CD1c-positive myeloid dendritic cell (primary cell): ENCODE data around the gene ATP8A1.

Experiments used
- DNase-seq: peaks from one replicate; pipeline ENCODE4 v3.0.0-alpha.2; 2016; ENCODE audit errors: extremely low spot score

Gene ATP8A1

DNA sequence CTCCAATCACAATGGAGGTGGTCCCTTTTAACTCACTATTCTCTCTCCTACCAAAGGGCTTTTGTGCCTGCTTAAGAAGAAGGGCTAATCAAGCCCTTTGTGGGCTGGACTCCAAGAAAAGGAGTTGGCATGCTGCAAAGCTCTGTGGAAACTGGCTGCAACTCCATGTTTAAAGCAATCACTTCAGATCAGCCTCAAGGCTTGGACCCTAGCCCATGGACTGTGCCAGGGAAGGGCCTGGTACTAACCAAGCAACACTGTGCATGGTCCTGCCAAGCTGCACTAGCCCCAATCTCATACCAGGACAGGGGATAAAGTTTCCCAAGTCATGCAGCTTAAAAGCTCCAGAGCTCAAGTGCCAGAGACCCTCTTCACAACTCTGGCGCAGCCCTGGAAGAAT, 86.7 kb downstream of the ATP8A1 start:
- DNase-seq = no peak

DNA sequence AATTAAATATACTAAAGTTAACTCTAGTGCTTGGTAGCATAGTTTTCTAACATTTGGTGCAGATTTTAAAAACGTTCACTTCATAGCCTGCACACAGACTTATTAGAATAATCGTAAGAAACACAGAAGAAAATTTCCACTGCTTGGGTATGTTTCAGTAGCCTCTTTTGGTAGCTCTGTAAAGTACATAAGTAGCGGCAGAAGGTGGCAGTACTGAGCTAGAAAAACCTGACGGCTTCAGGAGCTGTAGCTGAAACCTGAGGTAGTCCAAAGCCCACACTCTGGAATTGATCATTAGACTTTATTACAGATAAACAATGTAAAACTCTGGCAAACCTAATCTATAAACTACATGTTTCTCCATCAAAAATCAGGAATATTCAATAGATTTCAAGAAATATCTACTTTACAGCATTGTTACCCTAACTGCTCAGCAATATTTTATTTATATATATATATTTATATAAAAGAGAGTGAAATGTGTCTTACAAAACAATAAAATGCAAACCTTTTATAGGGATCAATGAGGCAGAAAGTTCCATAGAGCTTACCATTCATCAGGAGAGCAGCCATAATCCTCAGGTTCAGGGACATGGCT, 88.2 kb downstream of the ATP8A1 start:
- DNase-seq = peak; percentile 70

DNA sequence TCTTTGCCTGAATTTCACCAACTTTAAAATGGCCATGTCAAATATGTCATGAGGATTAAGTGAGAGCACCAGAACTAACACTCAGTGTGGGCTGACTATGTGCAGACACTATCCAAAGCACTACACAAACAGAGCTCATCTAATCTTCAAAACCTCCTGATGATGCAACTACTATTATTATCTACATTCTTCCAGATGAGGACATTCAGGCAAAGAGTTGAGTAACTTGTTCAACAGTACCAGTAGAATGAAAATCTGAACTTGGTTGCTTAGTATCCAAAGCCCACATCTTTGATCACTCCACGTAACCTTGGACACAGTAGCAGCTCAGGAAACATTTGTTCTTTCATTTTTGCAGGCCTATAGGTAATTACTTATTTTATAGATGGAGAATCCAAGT, 90.1 kb downstream of the ATP8A1 start:
- no peak for DNase-seq

DNA sequence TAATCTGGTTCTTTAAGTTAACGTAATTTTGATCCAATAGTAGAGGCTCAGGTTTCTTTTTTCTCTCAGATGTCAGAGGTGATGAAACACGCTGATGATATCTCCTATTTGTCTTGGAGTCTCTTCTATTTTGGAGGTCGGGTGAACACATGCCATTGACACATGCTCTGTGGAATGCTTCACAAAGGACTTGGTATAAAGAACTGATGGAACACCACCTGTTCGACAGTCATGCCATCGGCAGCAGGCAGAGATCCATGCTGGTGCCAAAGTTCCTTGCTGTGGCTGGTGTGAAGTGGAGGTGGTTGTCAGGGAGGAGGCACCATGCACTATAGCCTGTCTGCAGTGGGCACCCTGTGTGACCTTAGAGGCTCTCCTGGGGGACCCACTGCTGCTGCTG, 94.9 kb downstream of the ATP8A1 start:
- no peak for DNase-seq

DNA sequence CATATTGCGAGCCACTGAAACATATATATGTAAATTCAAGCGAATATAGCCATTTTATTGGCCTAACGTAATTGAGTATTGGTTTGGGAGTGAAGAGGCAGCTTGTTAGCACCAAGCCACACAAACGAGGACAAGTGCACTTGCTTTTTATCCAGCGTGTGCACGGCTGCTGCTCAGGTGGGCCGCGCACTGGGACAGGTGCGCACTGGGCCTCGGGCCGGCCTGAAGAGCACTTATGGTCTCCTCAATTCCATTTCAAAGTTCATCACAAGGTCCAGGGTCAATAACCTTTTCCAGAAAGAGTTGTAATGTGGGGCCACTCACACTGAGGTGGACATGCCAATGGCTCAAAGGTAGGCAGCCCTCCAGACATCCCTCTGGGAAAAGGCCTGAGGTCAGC, 95.9 kb downstream of the ATP8A1 start:
- no peak for DNase-seq

DNA sequence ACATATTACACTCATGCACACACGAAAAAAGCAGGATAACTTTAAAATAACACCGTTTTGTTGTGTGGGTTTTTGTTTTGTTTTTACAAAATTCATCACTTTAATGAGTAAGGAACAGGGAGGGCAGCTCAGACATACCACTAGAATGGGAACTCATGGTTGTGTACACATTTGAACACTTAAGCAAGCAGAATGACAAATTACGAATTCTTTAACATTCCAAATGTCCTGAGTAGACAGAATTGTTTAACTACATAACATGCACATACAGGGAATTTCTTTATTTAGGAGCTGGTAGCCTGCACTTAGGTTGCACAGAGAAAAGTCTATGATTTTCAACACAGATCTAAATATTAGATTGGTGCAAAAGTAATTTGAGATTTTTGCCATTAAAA, 96.4 kb downstream of the ATP8A1 start:
- no peak for DNase-seq

DNA sequence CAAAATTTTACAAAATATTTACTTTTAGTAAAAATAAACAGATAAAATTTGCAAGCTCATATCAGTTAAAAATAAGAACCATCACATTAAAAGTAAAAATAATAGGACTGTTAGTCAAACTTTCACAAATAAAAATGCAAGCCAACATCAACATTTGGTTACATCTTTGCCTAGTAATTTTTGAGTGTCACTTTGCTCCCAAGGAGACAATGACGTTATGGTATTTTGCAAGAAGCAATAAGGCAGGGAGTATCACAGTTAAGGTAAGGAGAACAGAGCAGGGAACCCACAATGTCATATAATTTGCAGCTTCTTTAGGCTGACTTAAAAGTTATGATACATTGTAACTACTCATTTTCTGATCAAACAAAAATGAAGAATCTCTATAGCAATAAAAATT, 98.7 kb downstream of the ATP8A1 start:
- no peak for DNase-seq

DNA sequence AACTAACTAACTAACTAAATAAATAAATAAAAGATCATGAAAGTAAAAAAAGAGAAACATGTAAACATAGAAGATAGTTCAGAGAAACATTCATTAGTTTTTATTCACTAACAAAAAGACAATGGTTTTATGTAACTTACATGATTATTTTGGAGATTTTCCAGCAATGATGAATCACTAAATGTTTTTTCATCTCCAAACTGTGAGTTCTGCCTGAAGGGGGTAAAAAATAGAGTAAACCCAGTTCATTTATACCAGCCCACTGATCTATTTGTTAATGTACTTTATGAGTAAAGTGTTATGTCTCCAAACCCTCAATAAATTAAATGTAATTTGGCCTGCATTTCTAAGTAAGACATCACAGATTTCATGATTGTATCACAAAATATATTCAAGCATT, 101.1 kb downstream of the ATP8A1 start:
- no peak for DNase-seq

DNA sequence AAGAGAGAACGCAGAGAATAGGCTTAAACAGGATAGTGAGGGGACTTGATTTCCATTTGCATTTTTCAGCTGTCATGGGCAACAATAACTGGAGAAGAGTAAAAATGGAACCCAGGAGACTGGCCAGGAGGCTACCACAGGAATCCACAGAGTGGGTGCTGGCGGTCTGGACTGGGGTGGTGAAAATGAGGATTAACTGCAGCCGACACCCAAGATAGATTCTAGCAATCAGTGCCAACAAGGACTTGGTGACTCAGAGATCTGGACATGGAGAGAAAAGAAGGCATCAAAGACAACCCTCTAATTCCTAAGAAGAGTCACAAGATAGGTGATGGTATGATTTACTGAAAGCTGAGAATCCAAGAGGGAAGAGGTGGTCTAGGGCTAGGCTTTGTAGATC, 102.8 kb downstream of the ATP8A1 start:
- no peak for DNase-seq

DNA sequence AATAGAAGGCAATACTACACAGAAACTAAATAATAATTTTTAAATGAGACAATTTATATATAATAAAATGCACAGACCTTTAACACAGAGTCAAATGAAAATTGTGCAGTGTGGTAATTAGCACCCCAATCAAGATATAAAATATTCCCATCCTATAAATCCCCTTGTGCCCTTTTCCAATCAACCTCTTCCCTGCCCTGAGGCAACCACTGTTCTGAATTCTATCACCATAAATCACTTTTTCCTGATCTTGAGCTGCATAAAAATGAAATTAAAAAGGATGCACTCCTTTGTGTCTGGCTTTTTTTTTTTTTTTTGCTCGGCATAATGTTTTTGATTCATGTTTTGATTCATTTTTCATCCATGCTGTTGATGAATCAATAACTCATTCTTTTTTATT, 107.0 kb downstream of the ATP8A1 start:
- no peak for DNase-seq

DNA sequence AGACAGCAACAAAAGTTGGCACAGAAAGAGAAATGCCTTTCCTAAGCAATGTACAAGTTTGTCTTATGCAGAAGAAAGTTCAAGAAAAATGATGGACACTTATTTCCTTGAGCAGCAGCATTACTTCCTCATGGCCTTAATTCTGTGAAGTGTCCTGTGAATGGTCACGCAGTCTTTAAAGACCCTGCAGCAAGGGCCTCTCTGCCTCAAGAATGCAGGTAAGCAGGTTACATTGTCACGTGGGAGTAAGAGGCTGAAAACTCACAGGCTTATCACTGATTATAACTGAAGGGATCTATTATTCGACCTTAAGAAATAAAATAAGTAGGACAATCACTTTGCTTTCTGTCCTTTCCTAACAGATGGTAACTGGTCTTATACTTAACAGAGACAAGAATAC, 109.1 kb downstream of the ATP8A1 start:
- DNase-seq = no peak

DNA sequence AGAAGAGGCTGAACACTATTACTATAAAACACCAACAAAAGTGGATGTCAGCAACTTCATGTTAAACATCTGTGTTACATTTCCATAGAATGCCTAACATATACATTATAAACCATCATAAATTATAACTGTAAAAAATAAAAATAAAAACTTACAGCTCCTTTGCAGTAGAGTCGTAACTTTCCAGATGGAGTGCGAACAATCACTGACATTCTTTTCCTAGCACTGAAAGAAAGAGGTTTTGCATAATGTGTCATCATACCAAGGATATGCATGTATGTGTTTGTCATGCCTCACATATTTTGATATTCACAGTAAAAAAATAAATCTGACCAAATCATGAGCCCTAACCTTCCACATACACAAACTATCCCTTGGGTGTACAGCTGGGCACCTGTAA, 113.1 kb downstream of the ATP8A1 start:
- no peak for DNase-seq

DNA sequence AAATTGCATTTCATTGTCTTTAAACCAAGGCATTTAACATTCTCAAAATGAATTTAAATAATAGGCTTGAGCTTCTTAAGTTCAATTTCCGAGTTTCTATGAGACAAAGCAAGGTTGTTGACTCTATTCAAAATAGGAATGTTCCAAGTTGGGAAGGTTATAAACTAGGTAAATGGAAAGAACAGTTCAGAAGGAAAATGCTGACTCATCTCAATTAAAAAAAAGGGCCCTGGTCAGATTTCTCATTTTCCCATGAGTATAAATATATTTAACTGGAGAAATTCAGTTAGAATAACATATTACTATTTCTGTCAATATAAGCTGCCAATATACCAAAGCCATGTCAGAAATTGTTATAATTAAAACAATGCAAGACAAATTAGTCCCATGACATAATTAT, 113.8 kb downstream of the ATP8A1 start:
- no peak for DNase-seq

DNA sequence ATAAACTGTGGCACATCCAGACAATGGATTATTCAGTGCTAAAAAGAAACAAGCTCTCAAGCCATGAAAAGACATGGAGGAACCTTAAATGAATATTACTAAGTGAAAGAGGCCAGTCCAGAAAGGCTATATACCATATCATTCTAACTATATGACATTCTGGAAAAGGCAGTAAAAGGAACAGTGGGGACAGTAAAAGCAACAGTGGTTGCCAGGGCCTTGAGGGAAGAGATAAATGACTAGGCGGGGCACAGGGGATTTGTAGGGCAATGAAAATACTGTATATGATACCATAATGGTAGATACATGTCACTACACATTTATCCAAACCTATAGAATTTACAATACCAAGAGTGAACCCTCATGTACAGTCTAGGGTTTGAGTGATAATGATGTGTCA, 115.3 kb downstream of the ATP8A1 start:
- DNase-seq = no peak

DNA sequence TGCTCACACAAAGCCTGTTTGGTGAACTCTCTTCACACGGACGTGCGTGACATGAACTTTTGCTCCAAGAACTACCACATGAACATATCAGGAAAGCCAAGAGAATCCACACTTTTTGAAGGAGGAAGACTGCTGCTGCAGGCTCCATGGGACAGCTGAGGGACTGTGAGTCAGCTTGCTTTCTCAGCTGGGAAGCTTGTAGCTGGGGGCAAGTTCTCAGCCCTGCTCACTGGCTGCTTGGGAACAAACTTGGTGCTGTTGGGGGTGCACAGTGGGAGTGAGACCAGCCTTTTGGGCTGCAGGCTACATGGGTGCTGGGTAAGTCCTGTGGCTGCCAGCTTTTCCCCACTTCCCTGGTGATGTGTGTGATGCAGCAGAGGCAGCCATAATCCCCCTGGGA, 123.9 kb downstream of the ATP8A1 start:
- DNase-seq = no peak

DNA sequence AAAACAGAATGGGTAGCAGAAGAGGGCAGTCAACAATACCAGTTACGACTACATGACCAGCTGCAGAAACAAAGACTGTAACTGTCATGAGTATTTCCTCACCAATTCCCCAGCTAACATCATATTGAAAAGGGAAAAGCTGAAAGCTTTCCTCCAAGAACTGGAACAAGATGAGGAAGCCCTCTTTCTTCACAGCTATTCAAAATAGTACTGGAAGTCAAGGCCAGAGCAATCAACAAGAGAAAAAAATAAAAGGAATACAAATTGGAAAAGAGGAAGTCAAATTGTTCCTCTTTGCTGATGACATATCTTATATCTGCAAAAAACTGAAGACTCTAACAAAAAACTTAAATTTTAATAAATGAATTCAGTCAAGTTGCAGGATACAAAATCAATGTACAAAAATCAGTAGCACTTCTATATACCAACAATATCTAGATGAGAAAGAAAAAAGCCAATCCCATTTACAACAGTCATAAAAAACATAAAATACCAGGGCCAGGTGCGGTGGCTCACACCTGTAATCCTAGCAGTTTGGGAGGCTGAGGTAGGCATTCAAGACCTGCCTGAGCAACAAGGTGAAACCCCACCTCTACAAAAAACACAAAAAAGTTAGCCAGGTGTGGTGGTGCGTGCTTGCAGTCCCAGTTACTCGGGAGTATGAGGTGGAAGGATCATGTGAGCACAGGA, 125.4 kb downstream of the ATP8A1 start:
- peak; percentile 27 for DNase-seq

DNA sequence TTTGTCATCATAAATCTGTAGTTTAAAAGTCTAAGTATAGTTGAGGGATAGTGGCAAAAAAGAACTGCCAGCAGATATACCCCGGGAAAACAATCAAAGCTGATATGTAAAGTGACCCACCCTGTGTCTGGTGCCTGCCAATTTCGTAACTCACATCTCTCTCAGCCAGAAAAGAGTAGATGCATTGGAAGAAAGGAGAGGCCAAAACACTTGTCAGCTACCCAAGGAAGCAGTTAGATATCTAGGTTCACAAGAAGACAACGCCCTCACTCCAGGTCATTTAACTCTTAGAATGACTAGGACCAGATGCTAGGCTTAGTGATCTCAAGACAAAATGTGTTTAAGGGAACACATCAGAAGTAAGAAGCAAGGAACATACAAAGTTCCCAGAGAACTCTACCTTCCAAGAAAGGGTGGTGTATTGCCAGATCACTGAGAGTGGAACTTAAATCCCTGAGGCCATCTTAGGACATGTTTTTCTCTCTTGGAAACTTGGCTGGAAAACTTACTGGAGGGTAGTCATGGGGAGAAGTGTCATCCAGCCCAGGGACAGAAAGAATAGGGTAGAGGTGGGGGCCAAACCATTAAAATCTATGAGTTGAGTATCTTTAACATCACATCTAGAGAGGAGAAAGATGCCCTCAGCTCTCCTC, 133.7 kb downstream of the ATP8A1 start:
- no peak for DNase-seq

DNA sequence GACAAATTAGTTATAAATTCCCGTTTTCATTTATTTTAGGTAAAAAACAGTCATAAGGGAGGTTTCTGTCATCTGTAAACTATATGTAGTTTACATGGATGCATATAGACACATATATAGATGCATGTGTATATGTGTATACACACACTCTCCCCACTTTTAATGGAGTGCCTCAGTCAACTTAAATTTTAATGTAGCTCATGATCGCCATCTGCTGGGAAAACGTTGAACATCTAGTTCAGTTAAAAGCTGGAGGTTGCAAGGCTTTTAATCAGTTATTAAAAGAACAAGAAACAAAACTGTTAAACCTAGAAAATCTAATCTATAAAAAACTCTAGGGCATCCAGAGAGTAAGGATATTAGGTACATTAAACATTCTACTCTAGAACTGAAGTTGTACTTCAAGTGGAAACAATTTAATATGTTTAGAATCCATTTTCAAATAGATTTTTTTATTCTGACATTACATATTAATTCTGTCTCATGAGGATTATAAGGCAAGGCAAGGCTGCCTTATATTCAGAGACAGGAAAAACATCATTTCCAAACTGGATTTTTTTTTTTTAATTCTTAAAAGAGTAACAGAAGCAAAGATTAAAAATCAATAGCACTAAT, 137.0 kb downstream of the ATP8A1 start:
- peak; percentile 59 for DNase-seq

DNA sequence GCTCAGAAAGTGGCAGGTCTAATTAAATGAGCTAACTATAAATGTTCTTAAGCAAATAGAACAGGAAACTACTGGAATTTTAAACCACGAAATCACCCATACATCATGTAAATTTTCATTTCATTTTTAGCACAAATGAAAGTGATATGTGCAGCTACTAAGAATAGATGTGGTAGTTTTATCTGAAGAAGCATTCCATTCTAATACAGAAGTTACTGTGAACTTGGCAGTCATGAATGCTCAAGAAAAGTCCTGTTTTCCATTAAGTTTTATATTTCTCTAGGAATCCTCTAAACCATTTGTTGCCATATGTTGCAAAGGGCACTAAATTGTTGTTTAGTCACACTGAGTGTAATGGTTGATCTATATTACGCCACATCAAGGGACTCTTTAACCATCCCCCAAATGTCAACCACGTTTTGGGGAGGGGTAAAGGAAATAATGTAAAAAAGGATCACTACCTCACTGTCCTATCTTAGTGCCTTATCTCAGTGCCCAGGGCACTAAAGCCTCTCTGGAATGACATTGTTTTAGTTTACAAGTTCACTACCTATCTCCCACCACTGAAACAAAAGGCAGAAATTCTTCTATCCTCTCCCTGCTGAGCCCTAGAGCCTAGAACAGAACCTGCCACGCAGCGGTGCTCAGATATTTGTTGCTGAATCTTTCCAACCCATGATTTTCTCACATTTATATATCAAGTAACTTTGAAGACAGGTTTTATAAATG, 141.6 kb downstream of the ATP8A1 start:
- no peak for DNase-seq

DNA sequence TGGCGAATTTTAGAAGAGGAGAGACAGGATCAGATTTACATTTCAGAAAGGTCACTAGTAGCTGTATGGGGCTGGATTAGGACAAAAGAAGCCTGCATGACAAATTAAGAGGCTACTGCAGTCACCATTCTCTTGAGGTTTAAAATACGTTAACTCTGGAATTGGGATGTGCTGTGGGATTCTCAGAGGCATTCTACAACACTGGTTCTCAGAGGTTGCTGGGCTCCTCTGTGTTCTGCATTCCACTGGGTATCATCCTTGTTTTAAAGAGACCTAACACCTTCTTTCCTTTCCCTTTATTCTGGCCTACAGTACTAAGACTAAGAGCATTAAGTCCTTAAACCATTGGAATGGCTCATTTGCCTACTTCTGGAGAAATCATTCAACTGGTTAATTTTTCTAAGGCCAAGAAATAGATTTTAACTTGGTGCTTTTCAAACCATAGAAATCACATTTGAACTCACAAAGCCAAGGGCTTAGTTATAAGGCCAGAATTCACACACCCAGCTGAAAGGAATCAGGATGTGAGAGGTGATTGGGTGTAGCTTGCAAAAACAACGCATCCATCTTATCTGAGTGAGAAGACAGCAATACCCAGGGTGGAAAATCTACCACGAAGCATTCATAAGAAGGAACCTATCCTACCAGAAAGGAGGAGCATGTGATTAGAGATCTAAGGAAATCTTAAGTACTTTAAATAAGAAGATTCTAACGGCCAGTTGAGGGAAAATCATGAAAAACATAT, 143.0 kb downstream of the ATP8A1 start:
- no peak for DNase-seq

DNA sequence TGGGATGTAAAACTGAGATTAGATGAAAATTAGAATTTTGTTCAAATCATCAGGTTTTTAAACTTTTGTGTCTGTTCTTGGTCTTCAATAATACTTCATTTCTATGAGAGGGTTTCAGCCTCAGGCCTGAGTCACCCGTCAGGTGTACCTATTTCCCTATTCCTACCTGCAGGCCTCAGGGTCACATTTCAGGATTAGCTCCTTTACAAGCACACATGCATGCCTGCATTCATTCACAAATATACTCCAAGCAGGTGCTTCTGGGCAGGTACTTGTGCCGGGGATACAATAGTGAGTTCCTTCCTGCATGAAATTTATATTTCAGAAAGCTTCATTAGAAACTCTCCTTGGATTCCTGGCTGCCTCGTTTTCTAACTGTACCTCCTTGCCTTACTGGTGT, 144.7 kb downstream of the ATP8A1 start:
- DNase-seq = no peak

DNA sequence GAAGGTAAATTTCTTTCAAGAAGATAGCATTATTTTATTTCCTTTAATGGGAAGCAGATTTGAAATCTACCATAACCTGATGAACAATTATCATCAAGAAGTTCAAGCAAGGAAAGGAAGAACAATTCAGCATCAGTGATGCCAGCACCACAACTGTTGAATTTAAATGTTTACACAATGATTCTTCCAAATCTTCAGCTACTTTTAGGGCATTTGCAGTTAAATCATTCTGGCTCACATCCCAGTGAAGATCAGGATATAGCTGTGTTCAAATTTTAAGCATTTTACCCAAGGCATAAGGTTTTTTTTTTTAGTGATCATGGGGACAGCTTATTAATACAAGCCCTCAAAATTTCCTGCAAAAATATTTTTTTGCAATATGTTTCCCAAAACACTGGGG, 146.7 kb downstream of the ATP8A1 start:
- no peak for DNase-seq
